Thyroid gland (tissue), 4 donors: Measurements from ENCODE around the gene TPGS2. TPM values are rescaled to one million over a fixed set of nuclear protein-coding genes. Genes with fewer than 3 reads are reported as not detected.

Source experiments
- DNase-seq, 2 donors: peaks; one replicate each; pipeline ENCODE4 v3.0.0-alpha.2; 2019
- H3K27ac ChIP-seq, 3 donors: fragments of 200-600 bp; sonication (generic); 1 replicate in 2 of 3; 2 replicates in 1 of 3; pipeline ENCODE4 v1.5.1; 2016 to 2019; ENCODE audit warnings: mild to moderate bottlenecking in 1 of 3, moderate library complexity in 1 of 3
- H3K27me3 ChIP-seq: fragments of 200-600 bp; sonication (generic); one replicate; pipeline ENCODE4 v1.5.1; 2019
- H3K36me3 ChIP-seq, 2 donors: fragments of 200-600 bp; sonication (generic); one replicate each; pipeline ENCODE4 v1.5.1; 2016 to 2019
- H3K4me1 ChIP-seq, 2 donors: fragments of 200-600 bp; sonication (generic); one replicate each; pipeline ENCODE4 v1.5.1; 2017 to 2019
- H3K4me3 ChIP-seq, 3 donors: fragments of 200-600 bp; sonication (generic); replicated peaks in 1 of 3; 1 replicate in 2 of 3; 2 replicates in 1 of 3; pipeline ENCODE4 v1.5.1; 2016; ENCODE audit warnings: mild to moderate bottlenecking in 1 of 3
- H3K9me3 ChIP-seq: fragments of 200-600 bp; sonication (generic); one replicate; pipeline ENCODE4 v1.5.1; 2017
- CTCF ChIP-seq, 6 experiments: fragments of 200-600 bp in 3 of 6; fragments of 450-650 bp in 3 of 6; sonication (generic) in 3 of 6; IDR thresholded peaks; one replicate each; pipeline ENCODE4 v1.5.1; 2016 to 2019; ENCODE audit warnings: antibody characterized with exemption in 6 of 6, mild to moderate bottlenecking in 2 of 6, inconsistent platforms in 1 of 6, moderate library complexity in 1 of 6
- POLR2A ChIP-seq, 2 donors: fragments of 450-650 bp; IDR thresholded peaks; one replicate each; pipeline ENCODE4 v1.6.1; 2017; ENCODE audit warnings: antibody characterized with exemption in 2 of 2, mild to moderate bottlenecking in 2 of 2, moderate library complexity in 1 of 2
- WGBS, 2 donors: methylation state at CpG; one replicate each; pipeline ENCODE4 v1.1.5; 2017; 5-methylcytosine and 5-hydroxymethylcytosine counted together
- intact Hi-C: fragments of 100-400 bp; cut with DNase I; formaldehyde crosslinking; loops from one replicate; pipeline ENCODE4 v1.15.1; 2023
- total RNA-seq, 4 donors: library from RNA; depleted of rRNA; stranded (reverse); fragments of >200 nt; gene quantifications; one replicate each; pipeline ENCODE4 v1.2.3, GENCODE V29; 2016

TPGS2 gene
- total RNA-seq, 4 donors from 2014 or later, result 95.1 to 180 (median 142) TPM

GRCh38 chr18:36805105-36805504 lies 23.7 kb downstream of the TPGS2 start:
- H3K27ac ChIP-seq, result no peak overlapping the region
- intact Hi-C loops, result no loop called here
- H3K9me3 ChIP-seq, result no peaks in the 10 kb centered on the region
- H3K36me3 ChIP-seq, result peaks cover 10 to 17% of the 10 kb centered on the region in 2 donors
- no peak for DNase-seq
- no peaks in the 10 kb centered on the region for H3K27me3 ChIP-seq
- TF ChIP-seq POLR2A (IDR thresholded peaks at IDR 0.05) (no peak), CTCF (IDR thresholded peaks at IDR 0.05) (no peak)
- no peak overlapping the region for H3K4me3 ChIP-seq
- 97 to 100% methylated on average over 2 of the region's 2 CpGs for WGBS, 2 donors
- H3K4me1 ChIP-seq, result no peaks in the 10 kb centered on the region

- intact Hi-C loops, result no loop called here
- 87 to 88% methylated on average over 3 of the region's 3 CpGs for WGBS, 2 donors
- Histone ChIP-seq H3K27me3 (no peaks in the 10 kb centered on the region), H3K4me1 (no peaks in the 10 kb centered on the region), H3K9me3 (no peaks in the 10 kb centered on the region), H3K4me3 (no peak overlapping the region), H3K36me3 (peaks cover 28 to 36% of the 10 kb centered on the region in 2 donors), H3K27ac (no peak overlapping the region)
- TF ChIP-seq CTCF (IDR thresholded peaks at IDR 0.05), result no peak
- DNase-seq, result no peak
These were observed 29.9 kb downstream of the TPGS2 start for GRCh38 chr18:36798738-36799473.

GRCh38 chr18:36792634-36793283 lies 36.0 kb downstream of the TPGS2 start:
- TF ChIP-seq POLR2A (IDR thresholded peaks at IDR 0.05) (no peak), CTCF (IDR thresholded peaks at IDR 0.05) (no peak)
- H3K27ac ChIP-seq, result no peak overlapping the region
- H3K4me1 ChIP-seq, result no peaks in the 10 kb centered on the region
- DNase-seq, result no peak
- intact Hi-C loops, result no loop called here
- peaks cover 12 to 27% of the 10 kb centered on the region in 2 donors for H3K36me3 ChIP-seq
- no peak overlapping the region for H3K4me3 ChIP-seq
- no peaks in the 10 kb centered on the region for H3K27me3 ChIP-seq
- WGBS, 2 donors, result 93 to 98% methylated on average over 4 of the region's 4 CpGs
- no peaks in the 10 kb centered on the region for H3K9me3 ChIP-seq

- intact Hi-C loops, result no loop called here
- H3K27ac ChIP-seq, result no peak overlapping the region
- no peaks in the 10 kb centered on the region for H3K36me3 ChIP-seq
- H3K9me3 ChIP-seq, result no peaks in the 10 kb centered on the region
- peak in 1 of 2 donors; percentile 25 for DNase-seq
- 81 to 83% methylated on average over 4 of the region's 4 CpGs for WGBS, 2 donors
- TF ChIP-seq CTCF (IDR thresholded peaks at IDR 0.05) (no peak), POLR2A (IDR thresholded peaks at IDR 0.05) (no peak)
- H3K27me3 ChIP-seq, result no peaks in the 10 kb centered on the region
- no peaks in the 10 kb centered on the region for H3K4me1 ChIP-seq
- H3K4me3 ChIP-seq, result no peak overlapping the region
These were observed 42.1 kb downstream of the TPGS2 start for GRCh38 chr18:36786686-36787085.

- Histone ChIP-seq H3K27me3 (no peaks in the 10 kb centered on the region), H3K9me3 (no peaks in the 10 kb centered on the region), H3K4me1 (no peaks in the 10 kb centered on the region), H3K36me3 (no peaks in the 10 kb centered on the region), H3K27ac (no peak overlapping the region), H3K4me3 (no peak overlapping the region)
- WGBS, 2 donors, result 93 to 95% methylated on average over 5 of the region's 5 CpGs
- intact Hi-C loops, result no loop called here
- TF ChIP-seq CTCF (IDR thresholded peaks at IDR 0.05), result no peak
- TF ChIP-seq POLR2A (IDR thresholded peaks at IDR 0.05), result no peak
- DNase-seq, result no peak
These were observed 45.0 kb downstream of the TPGS2 start for GRCh38 chr18:36783792-36784191.
